Brain pericyte (primary cell): ENCODE data around the gene CEP192.
"Not testable (repeated sequence)": the region's sequence is repeated elsewhere in the genome, so short reads cannot be mapped to it uniquely, and the experiment has no call there.

ENCODE experiments used
- DNase-seq: peaks from one replicate; pipeline ENCODE4 v3.0.0-alpha.2; 2012; ENCODE audit warnings: low read depth, low spot score

Gene CEP192

DNA sequence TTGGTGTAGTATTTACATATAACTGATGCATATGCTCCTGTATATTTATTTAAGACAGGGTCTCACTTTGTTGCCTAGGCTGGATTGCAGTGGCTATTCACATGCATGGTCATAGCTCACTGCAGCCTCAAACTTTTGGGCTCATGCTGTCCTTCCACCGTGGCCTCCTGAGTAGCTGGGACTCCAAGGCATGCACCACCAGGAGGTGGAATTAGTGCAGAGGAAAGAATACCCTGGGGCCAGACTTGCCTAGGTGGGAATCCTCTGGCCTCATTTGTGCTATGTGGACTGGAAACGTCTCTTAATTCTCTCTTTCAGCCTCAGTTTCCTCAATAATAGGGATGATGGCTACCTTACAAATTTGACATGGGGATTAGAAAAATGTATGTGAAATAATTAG lies 2.3 kb downstream of the CEP192 start:
- DNase-seq, result no peak

- DNase-seq, result no peak
Observed at GRCh38 chr18:12995424-12995823, 4.3 kb downstream of the CEP192 start.

GRCh38 chr18:12995952-12996477 lies 4.9 kb downstream of the CEP192 start:
- no peak for DNase-seq

GRCh38 chr18:12996661-12997292 lies 5.6 kb downstream of the CEP192 start:
- DNase-seq, result no peak

DNA sequence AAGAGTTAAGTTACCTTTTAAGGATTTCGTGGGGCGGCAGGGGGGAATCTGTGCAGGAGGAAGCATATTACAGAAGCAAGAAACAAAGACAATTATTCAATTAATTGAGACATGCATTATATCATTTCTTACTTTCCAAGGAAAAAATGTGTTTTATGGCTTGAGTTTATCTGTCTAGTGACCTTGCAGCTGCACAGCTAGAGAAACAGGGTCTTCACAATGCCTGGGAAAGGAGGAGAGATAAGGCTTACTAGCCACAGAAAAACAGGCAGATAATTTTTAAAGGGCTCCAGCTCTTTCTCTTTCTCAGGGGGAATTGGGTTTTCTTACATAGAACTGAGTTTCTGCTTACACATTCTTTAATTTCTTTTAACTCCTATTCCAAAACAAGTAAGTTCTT lies 6.2 kb downstream of the CEP192 start:
- DNase-seq, result not testable (repeated sequence)

DNA sequence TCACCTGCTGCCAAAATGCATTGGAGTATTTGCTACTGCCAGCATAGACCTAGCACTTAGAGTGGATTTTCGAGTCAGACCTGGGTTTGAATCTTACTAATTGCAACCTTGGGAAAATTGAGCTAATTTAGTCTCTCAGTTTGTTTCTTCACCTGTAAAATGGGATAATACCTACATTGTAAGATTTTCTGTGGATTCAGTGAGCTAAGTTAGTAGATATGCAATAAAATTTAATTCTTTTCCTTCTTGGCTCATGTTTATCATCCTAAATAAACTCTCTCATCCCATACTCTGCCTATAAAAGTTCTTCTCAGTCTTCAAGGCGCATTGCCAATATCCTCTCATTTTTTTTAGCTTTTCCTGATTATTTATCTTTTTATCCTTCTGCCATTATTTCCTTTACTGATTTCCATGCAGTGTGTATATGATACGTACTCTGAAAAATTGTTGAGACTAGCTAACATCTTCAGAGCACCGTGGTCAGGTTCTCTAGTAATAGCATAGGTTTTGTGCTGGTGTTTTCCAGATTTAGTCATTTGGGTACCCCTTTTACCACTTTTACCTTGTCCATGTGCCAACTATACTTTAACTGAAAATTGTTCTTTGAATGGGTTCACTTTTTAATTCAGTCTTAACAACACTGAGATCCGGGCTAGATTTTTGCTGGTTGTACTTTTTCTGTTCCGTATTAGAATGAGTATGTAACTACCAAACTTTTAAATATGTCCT lies 7.3 kb downstream of the CEP192 start:
- no peak for DNase-seq

DNA sequence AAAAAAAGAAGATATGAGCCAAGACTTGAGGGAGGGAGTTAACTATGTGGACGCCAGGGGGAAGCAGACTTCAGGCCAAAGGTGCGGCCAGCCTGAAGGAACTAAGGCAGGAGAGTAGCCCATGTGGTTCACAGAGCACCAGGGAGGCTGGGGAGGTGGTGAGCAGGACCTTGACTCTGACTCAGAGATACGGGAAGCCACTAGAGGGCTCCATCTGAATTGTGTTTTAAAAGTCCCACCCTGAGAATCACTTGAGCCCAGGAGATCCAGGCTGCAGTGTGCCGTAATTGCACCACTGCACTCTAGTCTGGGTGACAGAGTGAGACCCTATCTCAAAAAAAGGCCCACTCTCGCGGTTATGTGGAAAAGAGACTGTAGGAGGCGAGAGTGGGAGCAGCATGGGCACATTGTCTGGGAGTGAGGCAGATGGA lies 12.3 kb downstream of the CEP192 start:
- DNase-seq, result no peak

GRCh38 chr18:13004396-13004795 lies 13.2 kb downstream of the CEP192 start:
- DNase-seq, result no peak

DNA sequence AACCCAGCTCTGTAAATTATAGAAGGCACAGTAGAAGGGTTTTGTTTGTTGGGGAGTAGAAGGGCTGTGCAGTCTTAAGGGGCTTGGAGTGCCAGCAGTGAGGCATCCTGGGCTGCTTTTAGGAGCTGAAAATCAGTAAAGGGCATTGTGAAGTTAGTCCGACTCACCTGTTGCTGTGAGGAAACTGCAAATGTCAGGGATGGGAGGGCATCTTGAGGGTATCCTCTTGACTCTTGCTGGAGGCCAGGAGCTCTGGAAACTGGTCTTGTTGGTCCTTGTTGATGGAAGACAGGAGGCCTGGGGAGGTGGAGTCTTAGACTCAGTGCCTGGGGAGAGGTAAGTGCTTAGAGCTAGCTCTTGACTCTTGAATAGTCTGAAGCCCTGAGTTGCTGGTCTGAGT lies 14.1 kb downstream of the CEP192 start:
- no peak for DNase-seq

DNA sequence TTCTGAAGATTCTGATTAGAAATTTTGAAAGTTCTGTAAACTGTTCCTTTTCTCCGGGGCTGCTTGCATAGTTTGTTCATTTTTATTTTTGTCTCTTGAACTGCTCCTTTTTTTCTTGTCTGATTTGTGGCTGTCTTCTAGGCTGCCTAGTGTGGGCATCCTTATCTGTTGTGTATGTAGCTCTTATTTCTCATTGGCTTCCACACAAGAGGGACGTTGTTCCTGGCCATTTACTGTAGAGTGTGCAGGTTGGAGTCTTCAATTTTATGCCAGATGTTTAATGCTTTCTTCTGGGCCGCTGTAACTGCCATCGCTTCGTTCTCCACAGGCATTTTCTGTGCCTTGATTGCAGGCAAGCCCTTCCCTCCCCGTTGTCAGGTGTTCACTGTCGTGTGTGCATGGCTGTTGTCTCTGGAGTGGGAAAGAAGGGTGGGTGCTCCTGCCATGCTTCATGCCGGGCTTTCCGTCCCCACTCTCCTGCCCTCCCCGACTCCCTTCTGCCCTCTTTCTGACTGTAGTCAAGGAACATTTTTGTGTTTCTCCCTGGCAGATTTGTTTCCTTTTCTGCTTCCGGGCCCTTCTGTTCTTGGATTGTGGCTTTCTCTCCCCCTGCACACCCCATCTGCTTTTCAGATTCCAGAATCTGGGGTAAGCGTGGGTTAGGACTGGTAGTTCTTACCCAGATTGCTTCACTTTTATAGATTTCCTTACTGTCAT lies 15.5 kb downstream of the CEP192 start:
- no peak for DNase-seq

- no peak for DNase-seq
Observed at GRCh38 chr18:13007248-13007560, 16.0 kb downstream of the CEP192 start.

DNA sequence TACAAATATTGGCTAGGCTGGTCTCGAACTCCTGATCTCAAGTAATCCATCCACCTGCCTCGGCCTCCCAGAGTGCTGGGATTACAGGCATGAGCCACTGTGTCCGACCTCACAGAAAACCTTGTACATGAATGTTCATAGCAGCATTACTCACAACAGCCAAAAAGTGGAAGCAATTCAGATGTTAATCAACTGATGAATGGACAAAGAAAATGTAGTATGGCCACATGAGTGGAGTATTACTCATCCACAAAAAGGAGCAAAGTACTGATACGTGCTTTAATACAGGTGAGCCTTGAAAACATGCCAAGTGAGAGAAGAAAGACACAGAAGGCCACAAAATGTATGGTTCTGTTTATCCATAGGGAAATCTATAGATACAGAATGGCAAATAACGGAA lies 20.6 kb downstream of the CEP192 start:
- no peak for DNase-seq

DNA sequence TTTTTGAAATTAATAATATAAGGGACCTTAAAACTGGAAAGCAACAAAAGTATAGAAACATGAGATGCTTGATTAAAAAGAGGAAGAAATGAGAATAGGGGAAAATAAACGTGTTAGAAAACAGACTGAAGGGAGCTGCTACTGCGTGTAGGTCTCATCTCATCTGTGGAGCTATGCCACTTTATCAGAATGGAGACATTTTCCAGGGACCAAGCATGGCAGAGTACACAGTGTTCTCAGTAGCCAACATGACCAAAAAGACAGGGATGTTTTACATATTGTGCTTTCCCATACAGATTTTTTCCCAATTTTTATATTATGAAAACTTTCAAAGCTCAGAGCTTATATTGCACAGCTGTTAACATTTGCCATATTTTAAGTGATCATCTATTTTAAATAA lies 23.1 kb downstream of the CEP192 start:
- DNase-seq, result no peak

GRCh38 chr18:13014818-13015217 lies 23.7 kb downstream of the CEP192 start:
- DNase-seq, result no peak

DNA sequence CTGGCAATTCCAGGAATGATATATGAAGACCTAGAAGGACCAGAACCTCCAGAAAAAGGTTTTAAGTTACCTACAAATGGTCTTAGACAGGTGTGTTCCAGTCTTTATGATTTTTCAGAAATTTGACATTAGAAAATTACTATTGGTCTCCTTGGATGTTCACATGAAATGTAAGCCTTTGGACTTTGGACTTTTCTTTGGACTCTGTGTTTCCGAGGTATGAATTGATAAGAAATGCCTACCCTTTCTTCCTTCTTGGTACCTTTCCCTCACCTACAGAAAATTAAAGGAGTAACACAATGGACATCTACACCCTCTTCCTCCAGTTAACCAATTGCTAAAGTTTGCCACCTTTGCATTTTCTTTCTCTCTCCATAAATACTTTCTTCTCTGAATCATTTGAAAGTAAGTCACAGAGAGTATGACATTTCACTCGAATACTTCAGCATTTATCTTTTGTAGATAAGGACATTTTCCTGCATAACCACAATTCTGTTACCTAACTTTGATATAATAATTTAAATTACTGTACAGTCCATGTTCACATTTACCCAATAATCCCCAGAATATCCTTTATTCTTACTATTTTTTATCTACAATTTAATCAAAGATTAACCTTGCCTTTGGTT lies 26.2 kb downstream of the CEP192 start:
- no peak for DNase-seq

GRCh38 chr18:13018374-13018773 lies 27.2 kb downstream of the CEP192 start:
- DNase-seq, result no peak

DNA sequence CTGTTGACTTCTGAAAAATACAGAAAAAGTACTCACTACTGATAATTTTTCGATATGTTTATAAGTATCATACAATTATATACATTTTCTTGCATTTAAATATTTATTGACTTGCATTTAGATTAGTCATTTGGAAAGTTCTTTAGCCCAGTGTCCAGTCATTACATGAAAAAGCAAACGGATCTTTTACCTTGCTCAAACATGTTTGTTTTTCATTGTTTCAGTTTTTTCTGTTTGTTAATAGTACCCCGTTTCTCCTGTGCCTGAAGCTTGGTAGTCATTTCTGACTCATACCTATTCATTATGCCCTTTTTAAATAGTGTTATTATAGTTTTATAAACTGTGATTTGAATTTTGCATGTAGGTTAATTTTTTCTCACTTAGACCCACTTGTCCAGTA lies 28.1 kb downstream of the CEP192 start:
- DNase-seq, result no peak

- no peak for DNase-seq
Observed at GRCh38 chr18:13022644-13023043, 31.5 kb downstream of the CEP192 start.

GRCh38 chr18:13025233-13025632 lies 34.1 kb downstream of the CEP192 start:
- no peak for DNase-seq

- no peak for DNase-seq
Observed at GRCh38 chr18:13026583-13027270, 35.6 kb downstream of the CEP192 start.

DNA sequence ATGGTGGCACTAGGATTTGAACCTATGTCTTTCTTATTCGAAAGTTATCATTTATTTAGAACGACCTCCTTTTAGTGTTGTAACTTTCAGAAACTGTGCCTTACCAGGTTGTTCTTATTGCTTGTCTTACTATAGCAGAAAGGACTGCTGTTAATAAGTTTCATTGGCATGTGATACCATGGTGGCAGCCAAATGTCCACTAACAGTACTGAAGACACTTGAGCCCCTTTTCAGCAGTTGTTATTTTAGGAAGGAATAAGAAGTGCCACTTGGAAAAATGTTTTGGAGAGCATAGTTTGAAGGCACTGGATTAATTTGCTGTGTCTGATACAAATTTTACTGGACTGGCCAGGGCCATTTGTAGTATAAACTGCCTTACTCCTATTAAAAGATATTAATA lies 37.7 kb downstream of the CEP192 start:
- DNase-seq, result no peak

DNA sequence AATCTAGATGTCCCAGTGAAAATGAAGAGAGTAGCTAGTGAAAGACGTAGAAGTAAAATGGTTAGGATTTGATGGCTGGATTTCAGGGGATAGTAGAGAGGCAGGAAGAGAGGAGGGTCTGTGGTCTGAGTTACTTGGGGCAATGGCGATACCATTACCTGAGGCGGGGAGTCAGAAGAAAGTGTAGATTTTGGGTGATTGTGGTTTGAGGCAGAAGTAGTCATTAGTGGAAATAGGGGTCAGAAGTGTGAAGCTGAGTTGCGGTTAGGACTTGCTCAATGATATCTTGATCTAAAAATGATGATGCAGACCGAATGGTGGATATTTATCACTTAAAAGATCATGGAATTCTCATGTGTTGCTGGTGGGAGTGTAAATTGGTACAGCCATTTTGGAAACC lies 41.0 kb downstream of the CEP192 start:
- DNase-seq, result no peak
